ENCODE data around the gene CTR9.

CTR9 gene

GRCh38 chr11:10750838-10751580, at the start of gene CTR9:
Gene CTR9 (plus strand): TSS chr11:10751246. CDS start chr11:10751413, 167 bp downstream.
- peak; percentile 89 to 94 for DNase-seq

- no peak for DNase-seq
Observed at GRCh38 chr11:10701982-10702381, 49.1 kb upstream of the CTR9 start.

- DNase-seq: no peak
Observed at GRCh38 chr11:10708131-10708530, 42.9 kb upstream of the CTR9 start.

GRCh38 chr11:10709299-10710086, 41.6 kb upstream of the CTR9 start:
- DNase-seq: no peak

GRCh38 chr11:10715571-10715970, 35.5 kb upstream of the CTR9 start:
- no peak for DNase-seq

GRCh38 chr11:10716122-10716521, 34.9 kb upstream of the CTR9 start:
- DNase-seq: no peak

GRCh38 chr11:10716543-10717259, 34.3 kb upstream of the CTR9 start:
- DNase-seq: no peak

GRCh38 chr11:10719616-10720015, 31.4 kb upstream of the CTR9 start:
- DNase-seq: no peak

GRCh38 chr11:10720881-10721376, 30.1 kb upstream of the CTR9 start:
- no peak for DNase-seq

- no peak for DNase-seq
Observed at GRCh38 chr11:10722307-10722706, 28.7 kb upstream of the CTR9 start.

GRCh38 chr11:10725114-10725906, 25.7 kb upstream of the CTR9 start:
- no peak for DNase-seq

- no peak for DNase-seq
Observed at GRCh38 chr11:10725907-10726253, 25.2 kb upstream of the CTR9 start.

GRCh38 chr11:10727146-10727851, 23.7 kb upstream of the CTR9 start:
- DNase-seq: no peak

GRCh38 chr11:10728154-10728553, 22.9 kb upstream of the CTR9 start:
- no peak for DNase-seq

- no peak for DNase-seq
Observed at GRCh38 chr11:10728789-10729472, 22.1 kb upstream of the CTR9 start.

- no peak for DNase-seq
Observed at GRCh38 chr11:10730151-10730550, 20.9 kb upstream of the CTR9 start.

- no peak for DNase-seq
Observed at GRCh38 chr11:10731064-10731680, 19.9 kb upstream of the CTR9 start.

- DNase-seq: peak; percentile 64 to 77
Observed at GRCh38 chr11:10735481-10736475, 15.3 kb upstream of the CTR9 start.

GRCh38 chr11:10742460-10743208, 8.4 kb upstream of the CTR9 start:
- DNase-seq: no peak
